Esophagus muscularis mucosa (tissue), 3 donors: ENCODE results near the gene PLXNA4.

Experiments used
- POLR2A ChIP-seq: fragments of 450-650 bp; IDR thresholded peaks from one replicate; pipeline ENCODE4 v1.6.1; 2017; ENCODE audit warnings: antibody characterized with exemption, moderate library complexity, mild to moderate bottlenecking, low read depth
- TF ChIP-seq, protein P1 (sequence below), 3 experiments: fragments of 200-600 bp in 2 of 3; fragments of 450-650 bp in 1 of 3; sonication (generic) in 2 of 3; IDR thresholded peaks; one replicate each; pipeline ENCODE4 v1.5.1; 2017 to 2019; ENCODE audit warnings: antibody characterized with exemption in 3 of 3, mild to moderate bottlenecking in 2 of 3, moderate library complexity in 1 of 3

DNA sequence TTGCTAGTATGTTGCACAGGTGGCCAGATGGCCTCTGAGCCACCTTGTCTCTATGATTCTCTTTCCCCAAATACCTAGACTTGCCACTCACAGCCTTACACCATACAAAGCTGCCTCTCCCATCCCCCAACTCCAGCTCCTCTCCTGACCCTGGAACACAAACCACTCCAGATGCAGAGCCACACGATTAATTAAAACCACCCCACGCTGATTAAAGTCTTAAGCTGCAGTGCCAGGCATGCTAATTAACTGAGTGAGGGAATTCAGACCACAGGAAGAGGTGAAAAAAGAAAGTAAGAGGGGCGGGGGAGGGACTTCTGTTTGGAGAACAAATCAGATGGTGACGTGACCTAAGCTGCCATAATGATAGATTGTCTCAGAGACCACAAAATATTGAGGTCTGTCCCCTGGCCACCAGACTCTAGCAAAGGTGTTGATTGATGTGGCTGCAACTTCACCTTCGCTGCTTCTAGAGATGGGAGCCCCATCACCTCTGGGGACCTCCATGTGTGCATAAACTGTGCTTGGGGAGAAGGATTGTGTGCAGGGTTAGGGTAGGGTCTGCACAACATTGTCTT, 331.3 kb downstream of the PLXNA4 start:
- TF ChIP-seq, protein P1, sequence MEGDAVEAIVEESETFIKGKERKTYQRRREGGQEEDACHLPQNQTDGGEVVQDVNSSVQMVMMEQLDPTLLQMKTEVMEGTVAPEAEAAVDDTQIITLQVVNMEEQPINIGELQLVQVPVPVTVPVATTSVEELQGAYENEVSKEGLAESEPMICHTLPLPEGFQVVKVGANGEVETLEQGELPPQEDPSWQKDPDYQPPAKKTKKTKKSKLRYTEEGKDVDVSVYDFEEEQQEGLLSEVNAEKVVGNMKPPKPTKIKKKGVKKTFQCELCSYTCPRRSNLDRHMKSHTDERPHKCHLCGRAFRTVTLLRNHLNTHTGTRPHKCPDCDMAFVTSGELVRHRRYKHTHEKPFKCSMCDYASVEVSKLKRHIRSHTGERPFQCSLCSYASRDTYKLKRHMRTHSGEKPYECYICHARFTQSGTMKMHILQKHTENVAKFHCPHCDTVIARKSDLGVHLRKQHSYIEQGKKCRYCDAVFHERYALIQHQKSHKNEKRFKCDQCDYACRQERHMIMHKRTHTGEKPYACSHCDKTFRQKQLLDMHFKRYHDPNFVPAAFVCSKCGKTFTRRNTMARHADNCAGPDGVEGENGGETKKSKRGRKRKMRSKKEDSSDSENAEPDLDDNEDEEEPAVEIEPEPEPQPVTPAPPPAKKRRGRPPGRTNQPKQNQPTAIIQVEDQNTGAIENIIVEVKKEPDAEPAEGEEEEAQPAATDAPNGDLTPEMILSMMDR (IDR thresholded peaks at IDR 0.05): no peak
- TF ChIP-seq POLR2A: no peak
